ENCODE data around the gene ZNF197.
"Not testable (repeated sequence)": the region's sequence is repeated elsewhere in the genome, so short reads cannot be mapped to it uniquely, and the experiment has no call there.

Gene ZNF197

DNA sequence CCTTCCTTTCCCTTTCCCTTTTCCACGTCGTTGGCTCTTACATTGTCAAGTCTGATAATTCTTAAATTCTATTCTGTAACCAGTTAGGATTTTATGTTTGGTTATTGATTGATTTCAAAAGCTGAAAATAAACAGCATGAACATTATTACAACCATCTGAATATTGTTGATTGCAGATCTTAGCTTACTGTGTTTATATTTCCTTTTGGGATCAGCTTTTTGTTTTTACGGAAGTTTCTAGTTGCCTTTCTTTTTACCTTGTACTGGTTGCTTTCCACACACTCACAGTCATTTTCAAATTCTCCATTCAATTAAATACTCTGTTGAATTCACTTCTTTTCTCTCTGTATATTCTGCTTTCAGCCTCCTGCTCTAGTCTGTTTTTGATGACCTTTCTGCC is 40.3 kb downstream of the ZNF197 start:
- DNase-seq: no peak

DNA sequence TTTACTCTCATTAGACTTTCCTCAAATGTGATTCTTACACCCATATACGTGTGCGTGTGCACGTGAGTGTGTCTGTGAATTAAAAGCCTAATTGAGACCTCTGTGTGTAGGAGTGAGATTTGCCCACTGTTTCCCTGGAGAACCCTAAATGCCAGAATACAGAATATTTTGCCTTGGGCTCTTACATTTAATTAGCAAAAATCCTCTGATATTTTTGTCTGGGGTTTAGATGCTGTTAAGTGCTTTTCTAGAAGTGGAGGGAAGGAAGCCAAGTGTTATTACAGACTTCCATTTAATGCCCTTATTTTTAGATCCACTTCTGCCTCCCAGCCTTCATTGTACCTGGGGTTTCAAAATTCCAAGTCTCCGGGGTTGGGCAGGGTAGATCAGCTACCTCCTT is 41.5 kb downstream of the ZNF197 start:
- DNase-seq: no peak

DNA sequence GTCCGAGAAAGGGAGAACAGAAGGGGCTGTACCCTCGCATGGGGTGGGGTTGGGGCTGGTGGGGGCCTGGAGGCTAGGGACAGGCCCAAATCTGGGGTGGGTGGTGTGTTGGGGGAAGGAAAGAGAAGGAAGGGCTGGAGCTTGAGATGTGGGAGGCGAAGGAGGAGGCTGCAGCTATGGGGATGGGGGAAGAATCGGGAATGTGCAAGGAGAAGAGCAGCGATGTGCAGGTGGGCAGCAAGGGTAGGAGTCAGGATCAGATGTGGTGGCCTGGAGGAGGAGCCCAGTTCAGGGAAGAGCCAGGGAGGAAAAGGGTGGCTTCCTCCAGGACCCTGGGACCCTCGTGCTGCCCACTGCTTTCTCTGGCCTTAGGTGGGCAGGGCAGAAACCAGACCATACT is 44.9 kb downstream of the ZNF197 start:
- no peak for DNase-seq

DNA sequence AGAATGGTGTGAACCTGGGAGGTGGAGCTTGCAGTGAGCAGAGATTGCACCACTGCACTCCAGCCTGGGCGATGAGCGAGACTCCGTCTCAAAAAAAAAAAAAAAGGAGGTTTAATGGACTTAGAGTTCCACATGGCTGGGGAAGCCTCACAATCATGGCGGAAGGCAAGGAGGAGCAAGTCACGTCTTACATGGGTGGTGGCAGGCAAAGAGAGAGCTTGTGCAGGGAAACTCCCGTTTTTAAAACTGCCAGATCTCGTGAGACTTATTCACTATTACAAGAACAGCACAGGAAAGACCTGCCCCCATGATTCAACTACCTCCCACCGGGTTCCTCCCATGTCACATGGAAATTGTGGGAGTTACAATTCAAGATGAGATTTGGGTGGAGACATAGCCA is 48.6 kb downstream of the ZNF197 start:
- DNase-seq: not testable (repeated sequence)

DNA sequence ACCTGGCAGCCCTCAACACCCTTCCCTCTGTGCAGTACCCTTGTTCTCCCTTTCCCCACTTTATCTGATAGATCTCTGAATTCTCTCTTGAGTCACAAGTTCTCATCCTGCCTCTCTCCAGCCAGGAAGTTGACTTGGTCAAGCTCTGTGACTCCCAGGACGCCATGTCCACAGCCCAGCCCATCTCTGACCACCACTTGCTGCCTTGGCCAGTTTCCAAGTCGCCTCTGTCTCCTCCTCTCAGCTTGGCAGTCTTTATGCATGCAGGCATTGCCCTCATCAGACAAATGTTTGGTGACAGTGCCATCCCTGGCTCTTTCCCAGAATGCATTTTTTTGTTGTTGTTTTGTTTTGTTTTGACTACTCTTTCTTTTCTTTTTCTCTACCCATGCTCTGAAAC is 49.4 kb downstream of the ZNF197 start:
- DNase-seq: no peak

DNA sequence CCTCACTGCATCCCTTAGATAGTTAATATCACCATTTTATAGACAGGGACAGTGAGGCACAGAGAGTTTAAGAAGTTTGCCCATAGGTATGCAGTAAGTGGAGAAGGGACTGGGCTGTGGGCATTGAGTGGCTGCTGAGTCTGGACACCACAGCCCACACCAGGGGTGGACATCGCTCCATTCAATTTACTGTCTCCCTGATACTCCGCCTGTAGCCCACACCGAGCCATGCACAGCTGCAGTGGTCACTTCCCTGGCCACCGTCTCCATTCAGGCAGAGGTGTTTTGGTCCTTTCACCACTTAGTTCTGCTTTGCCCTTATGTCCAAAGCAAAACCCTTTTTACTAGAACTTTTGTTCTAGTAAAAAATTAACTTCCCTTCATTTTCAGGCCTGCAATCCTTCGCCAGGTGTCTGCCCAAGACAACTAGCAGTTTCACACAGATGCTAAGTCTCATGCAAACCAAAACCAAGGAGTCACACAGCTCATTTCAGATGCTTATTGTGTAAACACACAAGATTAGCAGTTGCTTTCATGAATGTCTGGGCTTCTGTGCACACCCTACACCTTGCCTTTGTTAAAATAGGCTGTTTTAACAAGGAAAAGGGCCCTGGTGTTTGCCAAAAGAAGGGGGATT is 53.8 kb downstream of the ZNF197 start:
- DNase-seq: no peak

DNA sequence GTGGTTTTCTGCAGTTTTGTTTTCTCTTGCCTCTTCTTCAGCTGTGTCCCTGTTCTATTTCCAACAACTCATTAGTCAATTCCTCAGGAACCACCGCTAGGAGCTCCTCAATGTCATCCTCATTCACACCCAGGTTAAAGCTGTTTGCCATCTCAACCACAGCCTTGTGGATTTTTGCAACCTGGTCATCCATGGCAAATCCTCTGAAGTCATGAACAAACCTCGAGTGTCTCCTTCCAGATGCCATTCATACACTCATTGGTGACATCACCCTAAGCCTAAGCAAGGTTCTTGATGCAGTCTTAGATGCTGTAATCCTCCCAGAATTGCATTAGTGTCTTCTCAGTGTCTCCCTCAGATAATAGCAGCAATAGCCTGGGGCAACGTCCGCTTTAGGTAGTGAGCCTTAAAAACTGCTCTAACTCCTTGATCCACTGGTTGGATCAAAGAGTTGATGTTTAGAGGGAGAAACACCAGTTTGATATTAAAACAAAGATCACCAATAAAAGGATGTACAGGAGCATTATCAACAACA is 56.2 kb downstream of the ZNF197 start:
- DNase-seq: no peak

DNA sequence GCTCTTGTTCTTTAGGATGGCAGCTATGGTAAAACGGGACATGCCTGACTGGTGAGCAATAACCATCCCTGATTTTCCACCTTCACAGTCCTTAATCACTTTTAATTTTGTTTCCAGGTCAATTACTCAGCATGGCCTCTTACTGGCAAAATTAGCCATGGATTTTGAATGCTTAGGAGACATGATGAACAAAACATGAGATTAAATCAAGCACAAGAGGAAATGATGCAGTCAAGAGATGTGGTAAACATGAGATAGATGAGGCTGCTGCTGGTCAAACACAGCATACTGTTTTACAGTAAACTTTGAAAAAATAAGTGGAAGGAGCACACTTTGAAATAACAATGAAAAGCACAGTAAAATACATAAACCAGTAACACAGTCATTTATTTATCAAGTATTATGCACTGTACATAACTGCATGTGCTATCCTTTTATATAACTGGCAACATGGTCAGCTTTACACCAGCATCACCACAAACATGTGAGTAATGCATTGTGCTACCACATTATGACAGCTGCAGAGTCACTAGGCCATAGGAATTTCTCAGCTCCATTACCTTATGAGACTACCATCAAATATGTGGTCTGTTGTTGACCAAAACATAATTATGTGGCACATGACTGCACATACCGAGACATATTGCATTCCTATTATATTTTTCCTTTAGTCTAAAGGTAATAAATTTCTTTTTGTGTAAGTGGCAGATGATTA is 57.5 kb downstream of the ZNF197 start:
- DNase-seq: no peak

DNA sequence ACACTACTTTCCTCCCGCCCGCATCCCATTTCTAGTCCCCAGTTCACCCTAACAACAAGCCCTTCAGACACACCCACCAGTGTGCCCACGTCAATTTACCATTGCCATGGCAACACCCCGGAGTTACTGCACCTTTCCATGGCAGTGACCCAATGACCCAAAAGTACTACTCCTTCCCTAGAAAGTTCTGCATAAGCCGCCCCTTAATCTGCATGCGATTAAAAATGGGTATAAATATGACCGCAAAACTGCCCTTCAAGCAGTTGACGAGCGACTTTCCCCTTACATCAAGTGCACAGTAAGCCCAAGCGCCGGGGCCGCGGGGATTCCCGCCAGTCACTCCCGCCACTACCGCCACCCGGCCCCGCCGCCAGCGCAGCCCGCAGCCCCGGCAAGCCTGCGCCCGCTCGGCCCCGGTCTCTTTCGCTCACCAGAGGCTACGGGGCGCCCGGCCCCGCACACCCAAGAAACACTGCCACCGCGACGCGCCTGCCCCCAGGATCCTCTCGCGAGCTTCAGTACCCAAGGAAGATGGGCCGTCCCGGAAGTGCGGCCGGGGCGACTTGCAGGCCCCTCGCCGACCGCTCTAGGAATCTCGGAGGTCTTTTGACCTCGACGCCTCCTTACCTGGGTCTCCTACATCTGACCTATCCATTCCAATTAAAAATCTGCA is 60.4 kb downstream of the ZNF197 start:
- DNase-seq: peak; percentile 15

DNA sequence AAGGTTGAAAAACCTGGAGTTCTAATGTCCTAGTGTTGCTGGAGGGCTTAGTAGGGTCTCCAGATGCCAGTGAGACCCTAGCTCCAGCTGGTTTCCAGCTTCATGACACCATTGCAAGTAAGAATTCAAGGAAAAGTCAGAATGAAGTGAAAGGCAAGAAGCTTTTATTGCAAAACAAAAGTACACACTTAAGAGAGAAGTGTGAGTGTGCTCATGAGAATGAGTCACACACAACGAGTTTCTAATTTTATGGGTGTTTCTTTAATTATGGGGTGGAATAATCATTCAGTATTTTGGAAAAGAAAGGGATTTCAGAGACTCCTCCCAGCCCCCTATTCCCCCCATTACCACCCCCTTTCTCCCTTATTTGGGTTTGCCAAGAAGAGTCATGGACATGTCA is 63.1 kb downstream of the ZNF197 start:
- DNase-seq: no peak

Data from inflammatory macrophage treated with lipopolysaccharide for 4 hours (primary cell).